GM21529 (cell line): Measurements from ENCODE around the gene LRRC4C.

Source experiments
- ATAC-seq: cut with Tn5 transposase; IDR thresholded peaks from one replicate; pipeline ENCODE4 v1.9.1; 2021; ENCODE audit not compliant: unreplicated experiment

The LRRC4C gene

DNA sequence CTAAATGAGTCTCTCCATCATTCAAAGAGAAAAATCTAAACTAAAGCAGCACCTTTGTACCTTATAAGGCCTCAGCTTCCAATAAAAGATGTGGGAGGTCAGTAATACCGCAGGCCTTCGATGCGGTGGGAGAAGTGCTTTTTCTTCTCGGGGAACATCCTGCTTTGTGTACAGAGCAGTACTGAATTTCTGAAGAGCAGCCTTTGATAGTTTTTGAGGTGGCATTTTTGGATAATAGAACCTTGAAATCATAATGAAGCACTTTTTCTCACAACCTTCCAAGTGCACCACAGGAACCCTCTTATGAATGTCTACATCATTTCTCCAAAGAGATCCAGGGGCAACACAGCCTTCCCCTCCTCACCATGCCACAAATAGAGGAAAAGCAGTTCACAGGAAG lies 39.6 kb downstream of the LRRC4C start:
- no peak for ATAC-seq

DNA sequence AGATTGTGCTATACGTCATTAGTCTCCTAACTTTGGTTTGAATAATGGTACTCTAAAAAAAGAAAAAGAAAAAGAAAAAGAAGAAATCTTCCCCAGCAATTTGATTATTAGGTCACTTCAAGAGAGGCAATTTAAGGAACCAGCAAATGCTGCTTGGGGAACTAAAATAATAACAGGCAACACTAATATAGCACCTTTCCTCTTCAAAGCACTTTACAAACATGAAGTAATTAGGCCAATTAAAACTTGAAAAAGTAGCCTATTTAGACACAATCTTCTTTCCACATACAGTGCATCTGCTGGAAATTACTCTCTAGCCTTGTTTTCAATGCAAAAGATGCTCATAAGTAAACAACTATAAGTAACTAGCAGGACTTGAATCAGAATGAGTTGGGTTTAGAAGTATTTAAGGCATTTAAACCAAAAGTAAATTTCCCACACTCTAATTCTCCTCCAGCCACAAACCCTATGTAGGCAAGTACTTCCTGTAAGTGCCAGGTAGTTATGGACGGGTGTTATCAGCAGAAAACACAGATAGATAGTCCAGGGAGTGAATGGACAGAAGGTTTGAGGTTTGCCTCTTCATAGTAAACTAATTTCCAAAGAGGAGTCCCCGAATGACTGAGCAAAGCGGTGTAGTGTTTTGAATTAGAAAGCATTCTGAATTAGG lies 44.5 kb downstream of the LRRC4C start:
- ATAC-seq, result no peak

DNA sequence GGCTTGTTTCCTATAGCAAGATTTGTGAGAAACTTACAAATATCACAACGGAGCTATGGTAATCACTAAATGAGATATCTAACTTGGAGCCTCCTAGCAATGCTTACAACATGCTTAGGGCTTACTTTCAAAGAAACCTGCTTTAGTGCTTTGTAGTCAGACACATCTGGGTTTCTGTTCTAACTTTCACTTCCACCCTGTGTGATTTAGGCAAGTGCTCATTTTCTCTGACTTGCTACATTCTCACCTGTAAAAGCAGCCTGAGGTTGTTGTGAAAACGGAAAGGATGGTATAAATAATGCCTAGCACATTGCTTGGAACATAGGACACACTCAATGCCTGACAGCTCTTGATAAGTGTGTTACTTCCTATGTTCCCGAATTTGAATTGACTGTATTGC lies 45.6 kb downstream of the LRRC4C start:
- ATAC-seq, result peak; percentile 92

DNA sequence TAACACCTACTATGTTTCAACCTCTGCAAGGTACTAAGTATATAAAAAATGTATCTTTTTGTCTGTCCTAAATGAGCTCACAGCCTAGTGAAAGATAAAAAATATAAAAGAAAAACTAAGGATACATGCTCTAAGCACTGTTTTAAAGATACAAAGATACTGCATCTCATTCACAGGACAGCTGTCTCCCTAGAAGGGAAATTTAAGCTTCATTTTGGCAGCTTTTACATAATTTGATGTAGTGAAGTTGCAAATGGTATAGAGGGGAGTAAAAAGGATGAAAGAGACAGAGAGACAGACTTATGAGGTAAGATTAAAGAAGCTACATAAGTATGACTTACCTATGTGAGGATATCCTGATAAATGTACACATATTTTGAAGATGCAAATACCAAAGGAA lies 53.6 kb downstream of the LRRC4C start:
- no peak for ATAC-seq

DNA sequence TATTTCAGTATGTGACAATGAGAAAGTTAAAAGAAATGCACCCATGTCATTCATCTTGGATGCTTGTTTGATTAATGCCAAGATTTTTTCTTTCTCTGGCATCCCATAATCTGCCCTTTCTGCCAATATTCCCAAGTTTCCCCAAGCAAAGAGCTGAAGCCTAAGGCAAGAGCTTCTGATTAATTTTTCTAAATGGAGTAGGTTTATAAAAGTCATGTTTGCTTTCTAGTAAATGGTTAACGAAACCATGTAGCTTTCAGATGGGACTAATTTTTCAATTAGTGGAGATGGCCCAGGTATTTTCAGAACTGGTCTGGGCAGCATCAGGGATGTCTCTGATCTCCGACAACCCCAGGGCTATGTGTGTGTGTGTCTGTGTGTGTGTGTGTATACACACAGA lies 55.3 kb downstream of the LRRC4C start:
- no peak for ATAC-seq

DNA sequence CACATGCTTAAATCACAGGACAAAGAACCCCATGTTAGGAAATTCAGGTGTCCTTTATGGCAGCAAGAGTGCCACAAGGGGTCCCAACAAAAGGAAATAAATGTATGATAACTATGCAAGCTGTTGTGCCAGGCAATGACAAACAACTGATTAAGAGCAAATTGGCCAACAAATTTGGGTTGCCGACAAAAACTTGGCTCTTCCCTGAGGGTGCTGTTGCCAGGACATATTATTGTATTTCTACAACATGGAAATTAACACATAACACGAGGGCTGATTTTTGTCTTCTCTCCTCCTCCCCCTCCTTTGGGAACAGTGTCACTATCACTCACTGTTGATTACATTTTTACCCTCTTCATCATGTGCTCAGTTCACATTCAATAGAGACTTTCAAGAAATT lies 56.0 kb downstream of the LRRC4C start:
- no peak for ATAC-seq

DNA sequence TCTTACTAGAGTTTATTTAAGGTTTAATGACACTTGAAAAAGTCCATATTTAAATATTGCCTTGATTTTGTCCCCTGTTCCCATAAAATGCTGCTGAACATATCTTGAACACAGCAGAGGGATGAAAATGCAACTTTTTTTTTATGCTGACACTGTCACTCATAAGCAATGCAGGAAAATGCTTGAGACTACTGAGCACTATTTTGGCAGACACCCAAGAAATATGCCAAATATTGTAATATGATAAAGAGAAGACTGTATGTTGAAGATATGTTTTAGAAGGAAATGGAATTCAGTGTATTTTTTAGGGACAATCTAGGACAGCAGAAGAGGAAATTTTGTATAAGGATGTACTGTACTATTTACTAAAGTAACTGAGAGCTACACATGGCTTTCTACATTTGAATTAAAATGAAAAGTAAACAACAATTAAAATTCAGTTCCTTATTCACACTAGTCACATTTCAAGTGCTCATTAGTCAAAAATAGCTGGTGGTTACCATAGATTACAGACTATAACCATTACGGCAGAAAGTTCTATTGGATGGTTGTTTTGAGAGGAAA lies 58.6 kb downstream of the LRRC4C start:
- no peak for ATAC-seq

DNA sequence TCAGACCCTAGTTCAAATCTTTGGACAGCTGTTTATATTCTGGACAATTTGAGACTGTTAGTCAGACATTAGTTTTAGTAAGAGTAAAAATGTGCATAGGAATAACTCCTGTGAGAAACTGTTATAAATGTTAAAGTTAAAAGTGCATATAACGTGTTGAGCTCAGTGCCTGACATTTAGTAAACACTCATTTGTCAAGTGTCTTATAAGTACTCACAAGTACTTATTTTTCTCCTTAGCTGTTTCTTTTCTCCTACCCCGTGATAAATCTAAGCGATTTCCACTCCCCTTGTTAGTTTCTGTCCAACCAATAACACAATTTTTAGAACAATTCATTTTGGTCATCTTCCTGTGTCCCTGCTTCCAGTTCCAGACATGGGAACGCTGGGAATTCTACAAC lies 59.3 kb downstream of the LRRC4C start:
- ATAC-seq, result no peak

DNA sequence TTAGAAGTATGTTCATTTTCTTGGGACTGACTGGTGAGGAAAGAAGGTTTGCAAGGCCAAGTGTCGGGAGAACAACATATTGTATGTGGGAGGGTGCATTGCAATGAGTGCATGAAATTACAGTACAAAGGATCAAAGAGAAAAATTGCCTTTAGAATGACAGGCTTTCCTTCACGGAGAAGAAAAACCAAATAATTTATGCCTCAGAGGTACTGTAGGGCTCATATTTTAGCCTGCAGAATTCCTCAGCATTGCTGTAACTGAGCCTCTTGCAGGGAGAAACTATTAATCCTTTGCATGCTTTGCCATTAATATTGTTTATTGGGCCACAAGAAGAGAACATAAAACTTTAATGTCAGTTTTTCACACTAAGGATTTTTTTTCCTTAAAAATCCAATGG lies 60.1 kb downstream of the LRRC4C start:
- ATAC-seq, result no peak

DNA sequence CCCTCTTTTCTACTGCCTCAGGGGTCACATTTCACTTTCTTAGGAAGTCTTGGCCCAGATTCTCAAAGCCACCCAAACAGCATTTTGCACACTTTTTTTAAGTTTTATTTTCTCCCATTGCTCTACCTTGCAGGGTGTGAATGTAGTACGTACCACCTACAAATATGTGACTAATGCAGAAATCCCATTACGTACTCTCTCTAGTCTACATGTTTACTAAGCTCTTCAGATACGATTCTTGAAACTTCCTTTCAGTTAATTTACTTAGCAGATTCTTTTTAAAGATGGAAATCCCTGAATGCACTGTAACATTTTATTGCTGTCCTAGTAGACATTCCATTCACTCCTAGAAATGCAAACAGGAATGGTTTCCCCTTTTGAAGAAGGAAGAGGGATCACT lies 61.3 kb downstream of the LRRC4C start:
- ATAC-seq, result no peak

DNA sequence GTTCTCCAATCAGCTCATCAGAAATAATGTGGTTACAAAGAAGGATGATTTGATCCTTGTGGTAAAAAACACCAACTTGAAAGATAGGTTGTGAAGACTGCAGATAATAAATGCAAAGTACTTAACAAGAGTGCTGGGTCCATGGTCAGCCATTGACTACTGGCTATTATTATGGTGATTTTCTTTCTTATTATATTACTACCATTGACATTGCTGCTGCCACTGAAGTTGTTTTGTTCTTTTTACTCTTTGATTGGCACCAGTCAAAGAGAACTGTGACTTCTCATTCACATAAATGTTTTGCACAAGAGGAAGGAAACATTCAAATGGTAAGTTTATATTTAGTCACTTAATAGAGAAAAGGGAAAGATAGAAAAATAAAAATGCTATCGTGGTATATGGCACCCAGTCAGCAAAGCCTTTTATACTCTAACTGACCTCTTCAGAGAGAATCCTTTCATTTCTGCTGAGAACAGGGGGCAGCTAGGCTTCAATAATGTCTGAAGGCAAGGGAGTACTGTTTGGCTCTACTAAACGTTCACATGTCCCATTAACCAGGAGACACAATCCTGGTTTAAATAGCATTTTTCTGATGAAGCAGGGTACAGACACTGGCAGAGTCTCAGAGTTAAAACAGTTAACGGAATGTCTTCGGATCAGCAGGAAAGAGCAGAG lies 64.8 kb downstream of the LRRC4C start:
- no peak for ATAC-seq

DNA sequence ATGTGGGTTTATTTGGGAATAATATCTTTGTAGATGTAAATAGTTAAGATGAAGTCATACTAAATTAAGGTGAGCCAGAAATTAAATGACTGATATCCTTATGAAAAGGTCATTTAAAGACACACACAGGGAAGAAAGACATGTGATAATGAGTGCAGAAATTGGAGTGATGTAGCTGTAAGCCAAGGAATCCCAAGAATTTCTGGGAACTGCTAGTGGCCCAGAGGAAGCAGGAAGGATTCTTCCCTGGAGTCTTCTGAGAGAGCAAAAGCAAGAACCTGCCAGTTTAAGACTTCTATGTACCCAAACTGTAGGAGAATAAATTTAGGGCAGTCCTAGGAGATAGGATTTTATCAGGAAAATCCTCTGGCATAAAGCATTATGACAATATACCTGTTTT lies 66.9 kb downstream of the LRRC4C start:
- no peak for ATAC-seq

DNA sequence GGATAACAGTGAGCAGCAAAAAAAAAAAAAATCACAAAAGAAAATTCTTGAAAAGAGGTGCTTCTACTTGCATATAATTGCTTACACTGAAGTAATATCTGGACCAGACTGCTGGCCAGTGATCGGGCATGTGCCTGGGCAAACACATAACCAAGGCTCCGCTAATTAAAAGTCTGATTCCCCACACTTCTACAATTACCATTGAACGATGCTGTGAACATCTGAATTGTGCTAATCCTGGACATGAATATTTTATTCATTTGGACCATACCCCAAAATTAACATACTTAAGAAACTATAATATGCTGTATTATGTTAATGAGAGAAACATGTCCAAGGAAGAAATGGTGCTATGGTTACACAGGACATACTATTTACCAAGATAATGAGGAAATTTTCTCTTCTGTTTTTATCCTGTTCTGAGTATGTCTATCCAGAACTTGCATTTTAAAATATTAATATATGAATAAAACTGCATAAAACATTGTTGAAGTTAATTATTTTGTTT lies 69.8 kb downstream of the LRRC4C start:
- no peak for ATAC-seq

DNA sequence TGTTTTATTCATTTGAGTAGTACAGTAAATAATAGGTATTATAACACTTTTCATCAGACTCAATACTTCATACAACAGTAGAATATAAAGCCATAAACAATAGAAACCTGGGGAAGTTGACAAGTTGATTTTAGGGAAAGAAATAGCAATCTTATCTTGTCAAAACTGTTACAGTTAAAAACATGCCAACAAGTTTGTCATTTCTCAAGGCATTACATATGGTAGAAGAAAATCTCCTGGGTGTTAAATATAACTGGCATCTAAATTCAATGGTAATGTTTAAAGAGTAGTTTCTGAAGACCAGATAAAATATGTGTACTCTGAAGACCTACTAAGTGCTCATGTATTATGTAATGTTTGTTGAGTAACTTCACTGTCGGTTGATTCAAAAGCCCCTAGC lies 75.1 kb downstream of the LRRC4C start:
- ATAC-seq, result no peak

DNA sequence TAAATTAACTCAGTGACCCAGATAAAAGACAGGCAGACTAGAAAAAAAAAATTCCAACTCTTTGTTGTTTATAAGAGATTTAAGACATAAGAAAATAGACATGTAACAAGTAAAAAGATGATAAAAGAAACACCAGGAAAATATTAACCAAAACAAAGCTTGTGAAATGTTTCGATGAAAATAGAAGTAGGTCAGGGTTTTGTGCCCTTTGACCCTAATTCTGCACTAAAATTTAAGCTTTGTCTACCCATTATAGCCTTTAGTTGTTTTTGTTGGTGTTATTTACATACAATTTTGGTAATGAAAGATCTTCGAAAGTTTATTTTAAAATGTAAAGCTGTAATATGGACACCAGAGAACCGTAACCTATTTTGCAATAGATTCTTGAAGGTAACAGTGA lies 75.7 kb downstream of the LRRC4C start:
- ATAC-seq, result no peak

DNA sequence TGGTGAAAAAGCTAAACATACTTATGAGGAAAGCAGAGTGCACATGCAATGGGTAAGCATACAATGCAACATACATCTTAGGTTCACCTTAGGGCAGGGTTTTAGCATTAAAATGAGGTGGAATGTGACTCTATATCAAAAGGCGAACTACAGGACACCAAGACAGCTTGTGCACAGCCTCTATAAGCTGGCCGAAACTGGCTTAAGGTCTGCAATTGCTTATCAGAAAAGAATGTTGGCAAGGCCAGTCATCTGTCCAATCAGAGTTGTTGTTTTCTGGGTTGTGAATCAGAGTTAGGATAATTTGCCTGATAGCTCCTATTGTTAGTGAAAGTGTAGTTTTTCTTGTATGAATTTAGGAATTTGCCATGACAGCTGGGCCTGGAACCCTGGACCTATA lies 76.5 kb downstream of the LRRC4C start:
- ATAC-seq, result no peak

DNA sequence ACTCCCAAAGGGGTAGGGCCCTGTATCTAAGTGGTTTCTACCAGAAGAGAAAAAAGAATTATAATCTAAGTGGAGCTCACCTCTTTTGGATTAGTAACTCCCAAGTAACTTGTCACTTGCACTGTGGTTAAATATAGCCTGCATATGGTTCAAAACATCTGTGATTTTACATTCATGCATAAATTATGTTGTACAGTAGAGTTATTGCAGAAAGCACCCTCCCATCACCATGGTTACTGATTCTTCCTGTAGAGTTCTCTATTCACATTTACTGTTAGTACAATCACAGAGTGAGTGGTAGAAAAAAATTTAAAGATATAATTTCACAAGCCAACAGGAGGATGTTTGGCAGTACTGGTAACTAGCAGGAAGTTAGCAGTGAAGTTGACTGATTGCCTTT lies 80.4 kb downstream of the LRRC4C start:
- no peak for ATAC-seq

DNA sequence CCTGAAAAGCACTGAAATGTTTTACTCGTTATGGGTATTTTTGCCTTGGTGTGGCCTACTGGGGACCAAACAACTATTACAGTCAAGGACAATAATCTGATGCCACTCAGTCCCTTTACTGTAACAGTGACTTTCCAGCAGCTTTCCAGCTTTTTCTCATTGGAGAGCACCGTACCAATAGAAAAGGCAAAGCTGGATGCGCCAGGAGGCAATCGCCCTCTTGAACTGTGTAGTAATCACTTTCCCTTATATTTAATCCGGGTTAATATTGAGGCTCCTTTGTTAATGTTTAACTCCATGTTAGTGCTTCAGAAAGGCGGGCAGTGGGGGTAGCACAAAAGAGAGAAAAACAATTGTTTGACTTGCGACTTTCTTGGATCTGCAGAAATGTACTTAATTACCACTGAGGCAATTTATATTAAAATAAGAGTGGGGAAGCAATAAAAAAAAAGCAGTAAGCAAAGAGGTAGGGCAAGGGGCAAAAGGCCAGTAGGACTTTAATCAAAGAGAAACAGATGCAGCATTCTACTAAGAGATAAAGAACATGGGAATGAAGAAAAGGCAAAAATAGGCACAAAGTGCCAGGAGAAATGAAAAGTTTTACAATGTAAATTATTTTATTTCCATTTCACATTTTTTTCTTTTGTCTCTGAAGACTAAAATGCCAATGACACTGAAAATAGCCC lies 81.6 kb downstream of the LRRC4C start:
- no peak for ATAC-seq

DNA sequence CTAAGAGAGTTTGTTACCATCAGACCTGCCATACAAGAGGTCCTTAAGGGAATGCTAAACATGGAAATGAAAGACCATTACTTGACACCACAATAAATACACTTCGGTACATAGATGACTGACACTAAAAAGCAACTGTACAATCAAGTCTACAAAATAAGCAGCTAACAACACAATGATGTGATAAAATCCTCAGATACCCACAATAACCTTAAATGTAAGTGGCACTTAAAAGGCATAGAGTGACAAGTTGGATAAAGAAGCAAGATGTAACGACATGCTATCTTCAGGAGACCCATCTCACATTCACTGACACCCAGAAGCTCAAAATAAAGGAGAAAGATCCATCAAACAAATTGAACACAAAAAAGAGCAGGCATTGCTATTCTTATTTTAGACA lies 107.6 kb downstream of the LRRC4C start:
- ATAC-seq, result no peak

DNA sequence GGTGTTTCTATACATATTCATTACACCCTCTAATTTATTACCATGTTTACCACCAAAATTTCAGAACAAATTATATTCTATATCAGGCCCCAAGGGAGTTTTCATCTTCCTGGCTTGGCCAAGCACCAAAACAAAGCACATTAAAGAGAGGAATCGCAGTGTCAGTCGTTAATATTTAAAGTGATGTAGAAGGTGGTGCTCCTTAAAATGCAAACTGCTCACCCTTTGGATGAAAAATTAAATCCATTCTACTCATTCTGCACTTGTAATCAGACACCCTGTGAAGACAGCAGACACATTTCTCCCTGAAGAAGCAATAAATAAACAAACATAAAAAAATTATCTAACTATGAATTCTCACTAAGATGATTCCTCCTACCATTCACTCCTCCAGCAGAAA lies 113.4 kb downstream of the LRRC4C start:
- no peak for ATAC-seq

DNA sequence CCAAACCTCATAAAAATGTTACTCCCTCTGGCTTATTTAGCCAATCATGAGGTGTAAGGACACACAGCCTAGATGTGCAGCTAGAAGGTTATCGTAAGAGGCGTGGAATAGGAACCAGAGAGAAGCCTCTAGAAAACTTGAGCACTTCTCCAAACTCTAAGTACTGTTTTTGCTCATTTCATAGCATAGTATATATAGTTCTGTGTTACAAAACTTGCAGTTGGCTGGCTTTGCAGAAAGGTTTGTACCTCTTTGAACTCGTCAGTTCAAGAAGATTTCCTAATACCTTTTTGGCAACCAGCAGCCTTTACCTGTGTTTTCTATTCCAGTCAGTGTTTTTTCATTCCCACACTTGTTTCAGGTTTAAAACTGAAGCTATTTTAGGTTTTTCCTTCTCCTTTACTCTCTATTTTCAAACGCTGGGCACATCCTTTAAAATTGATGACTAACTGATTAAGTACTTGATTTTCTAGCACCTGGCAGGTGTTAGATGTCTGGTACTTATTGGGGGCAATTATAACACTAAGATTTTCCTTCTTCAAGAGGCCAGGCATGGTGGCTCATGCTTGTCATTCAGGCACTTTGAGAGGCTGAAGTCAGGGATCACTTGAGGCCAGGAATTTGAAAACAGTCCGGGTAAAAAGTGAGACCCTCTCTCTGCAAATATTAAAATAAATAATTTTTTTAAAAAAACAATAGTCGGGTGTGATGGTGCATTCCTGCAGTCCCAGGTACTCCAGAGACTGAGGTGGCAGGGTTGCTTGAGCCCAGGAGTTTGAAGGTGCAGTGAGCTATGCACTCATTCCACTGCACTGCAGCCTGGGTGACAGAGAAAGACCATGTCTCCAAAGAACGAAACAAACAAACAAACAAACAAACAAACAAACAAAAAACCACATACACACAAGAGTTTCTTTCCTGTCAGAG lies 125.2 kb downstream of the LRRC4C start:
- no peak for ATAC-seq
